ELF-1 (cell line): ENCODE results near the gene TMEM273.
A peak's percentile ranks its signal among the peaks of the same experiment; 100 is the strongest.

Source experiments
- DNase-seq: peaks from one replicate; pipeline ENCODE4 v3.0.0-alpha.2; 2016; ENCODE audit warnings: low read depth, low spot score

Gene TMEM273

GRCh38 chr10:49116509-49117375 is 71.4 kb downstream of the TMEM273 start:
- DNase-seq, result no peak

DNA sequence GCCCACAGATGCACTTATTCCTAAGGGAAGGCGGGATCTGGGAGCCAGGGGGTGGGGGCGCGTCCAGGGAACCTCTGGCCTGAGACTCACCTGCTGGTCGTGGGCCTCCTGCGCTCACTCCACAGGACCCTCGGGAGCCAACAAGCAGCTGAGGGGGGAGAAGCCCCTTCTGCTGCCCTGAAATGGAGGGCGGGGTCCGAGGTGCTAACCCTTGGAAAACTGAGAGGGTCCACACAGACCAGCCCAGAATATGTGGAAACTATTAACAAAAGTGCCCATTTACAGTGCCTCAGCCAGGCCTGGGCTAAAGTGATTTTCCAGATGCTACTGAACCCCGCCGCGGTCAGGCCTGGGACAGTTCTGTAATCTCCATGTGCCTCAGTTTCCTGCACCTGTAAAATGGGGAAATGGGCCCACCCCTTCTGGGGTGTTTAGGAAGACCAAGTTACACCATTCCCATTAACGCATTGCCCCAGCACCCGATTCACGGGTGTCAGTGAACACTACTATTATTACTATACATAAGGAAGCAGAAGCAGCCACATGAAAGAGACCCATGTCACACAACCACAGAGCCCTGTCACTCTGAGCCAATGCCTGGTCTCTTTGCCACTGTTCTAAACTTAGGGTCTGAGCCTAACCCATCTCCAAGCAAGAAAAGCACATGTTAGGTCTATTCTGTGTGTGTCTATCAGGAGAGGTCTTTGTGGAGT is 72.2 kb downstream of the TMEM273 start:
- DNase-seq, result no peak

DNA sequence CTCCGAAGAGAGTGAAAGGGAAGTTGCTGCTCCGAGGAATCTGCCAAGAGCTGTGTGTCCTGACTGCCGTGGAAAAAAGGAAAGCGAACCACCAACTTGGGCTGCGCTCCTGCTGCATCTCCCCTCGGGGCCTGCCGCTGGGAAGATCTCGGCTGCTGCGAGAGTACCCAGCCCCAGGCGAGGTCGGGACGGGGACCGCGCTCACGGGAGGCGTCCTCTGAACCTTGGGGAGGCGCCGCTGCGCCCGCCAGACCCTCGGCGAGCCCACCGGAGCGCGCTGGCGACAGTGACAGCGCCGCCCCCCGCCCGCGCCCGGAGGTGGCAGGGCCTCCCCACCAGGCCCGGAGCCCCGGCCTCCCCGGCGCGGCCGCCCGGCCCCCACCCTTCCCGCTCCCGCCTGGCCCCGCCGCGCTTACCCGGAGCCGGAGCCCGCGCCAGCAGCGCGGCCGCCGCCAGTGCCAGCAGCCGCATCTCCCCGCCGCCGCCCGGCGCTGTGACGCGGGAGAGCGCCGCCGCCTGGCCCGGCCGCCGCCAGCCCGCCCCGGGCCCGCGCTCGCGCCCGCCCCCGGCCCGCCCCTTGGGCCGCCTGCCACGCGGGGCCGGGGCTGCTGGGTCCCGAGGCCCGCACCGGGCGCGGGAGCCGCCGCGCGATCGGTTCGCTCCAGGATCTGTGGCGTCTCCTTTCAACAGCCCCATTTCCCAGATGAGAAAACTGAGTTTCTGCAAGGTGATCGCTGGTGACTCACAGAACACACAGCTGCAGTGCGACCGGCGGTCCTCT is 73.0 kb downstream of the TMEM273 start, which contains the start of gene VSTM4:
Gene VSTM4, minus strand, starts transcription at position 508 of the 781 bp plus-strand sequence. Its CDS starts 37 bp downstream, at position 471.
- peak; percentile 40 for DNase-seq

DNA sequence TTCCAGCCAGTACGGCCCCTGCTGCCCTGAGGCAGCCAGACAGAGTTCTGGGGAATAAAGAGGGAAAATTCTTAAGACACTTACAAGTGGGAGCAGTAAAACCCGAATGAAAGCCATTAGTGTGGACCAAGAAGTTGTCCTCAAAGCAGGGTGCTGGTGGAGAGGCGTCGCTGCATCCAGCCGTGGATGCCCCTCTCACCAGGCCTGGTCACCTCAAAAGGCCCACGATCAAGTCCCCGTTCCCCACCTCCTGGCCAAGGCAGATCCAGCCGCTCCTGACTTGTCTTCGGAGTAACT is 73.5 kb downstream of the TMEM273 start:
- no peak for DNase-seq

GRCh38 chr10:49113741-49114141 is 74.5 kb downstream of the TMEM273 start:
- no peak for DNase-seq

DNA sequence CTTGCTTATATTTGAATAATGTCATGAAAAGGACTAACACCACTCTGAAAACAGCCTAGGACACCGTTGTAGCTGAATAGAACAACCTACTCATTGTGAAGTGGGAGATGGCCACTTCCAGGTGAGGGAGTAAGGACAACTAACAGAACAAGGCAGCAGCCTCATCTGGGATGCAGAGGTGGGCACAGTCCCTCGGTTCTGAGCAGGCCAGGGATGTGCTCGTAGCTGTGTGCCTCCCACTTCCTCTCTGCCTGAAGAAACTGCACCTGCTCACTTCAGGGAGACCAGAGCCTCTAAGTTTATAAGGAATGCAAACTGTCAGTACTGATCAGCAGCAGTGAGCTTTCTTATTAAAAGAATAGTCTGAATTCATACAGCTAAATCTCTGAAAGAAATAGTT is 75.3 kb downstream of the TMEM273 start:
- DNase-seq, result no peak

- no peak for DNase-seq
Measured at GRCh38 chr10:49112098-49112497, 76.1 kb downstream of the TMEM273 start.

DNA sequence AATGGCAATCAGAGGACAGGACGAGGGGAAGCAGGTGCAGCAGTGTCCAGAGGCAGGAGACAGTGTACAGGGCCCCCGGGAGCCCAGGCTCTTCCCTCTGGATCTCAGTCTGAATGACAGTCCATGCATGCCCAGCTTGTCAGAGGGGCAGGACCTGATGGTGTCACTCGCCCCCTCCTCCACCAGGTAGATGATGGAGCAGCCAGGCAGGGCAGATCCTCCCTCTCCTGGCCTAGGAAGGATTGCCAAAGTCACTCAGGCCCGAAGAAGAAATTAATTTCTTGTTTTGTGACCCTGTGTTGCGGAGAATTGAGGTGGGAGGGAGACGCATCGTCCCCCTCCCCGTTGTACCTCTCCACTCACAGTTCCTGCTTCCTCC is 76.9 kb downstream of the TMEM273 start:
- DNase-seq, result no peak

DNA sequence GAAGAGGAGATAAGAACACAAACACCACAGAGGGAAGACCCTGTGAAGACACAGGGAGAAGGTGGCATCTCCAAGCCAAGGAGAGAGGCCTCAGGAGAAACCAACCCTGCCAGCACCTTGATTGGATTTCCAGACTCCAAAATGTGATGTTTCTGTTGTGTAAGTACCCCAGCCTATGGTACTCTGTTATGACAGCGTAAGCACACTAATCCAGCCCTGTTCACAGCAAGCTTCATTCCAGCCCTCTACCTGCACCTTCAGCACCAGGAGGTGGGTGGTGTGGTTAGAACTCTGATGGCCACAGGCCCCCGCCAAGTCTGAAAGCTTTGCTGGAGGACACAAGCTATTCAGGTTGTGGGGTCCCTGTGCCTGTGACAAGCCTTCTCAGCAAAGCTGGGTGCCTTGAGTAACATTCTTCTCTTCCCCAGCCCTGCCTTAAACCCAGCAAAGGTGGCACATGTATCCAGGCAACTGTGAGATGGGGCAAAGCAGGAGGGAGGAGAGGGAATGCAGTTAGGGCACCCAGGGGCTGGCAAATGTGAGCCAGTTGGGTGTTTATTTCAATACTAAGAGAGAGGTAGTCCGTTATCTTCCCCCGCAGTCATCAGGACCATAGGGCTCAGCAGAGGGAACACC is 77.4 kb downstream of the TMEM273 start:
- no peak for DNase-seq

DNA sequence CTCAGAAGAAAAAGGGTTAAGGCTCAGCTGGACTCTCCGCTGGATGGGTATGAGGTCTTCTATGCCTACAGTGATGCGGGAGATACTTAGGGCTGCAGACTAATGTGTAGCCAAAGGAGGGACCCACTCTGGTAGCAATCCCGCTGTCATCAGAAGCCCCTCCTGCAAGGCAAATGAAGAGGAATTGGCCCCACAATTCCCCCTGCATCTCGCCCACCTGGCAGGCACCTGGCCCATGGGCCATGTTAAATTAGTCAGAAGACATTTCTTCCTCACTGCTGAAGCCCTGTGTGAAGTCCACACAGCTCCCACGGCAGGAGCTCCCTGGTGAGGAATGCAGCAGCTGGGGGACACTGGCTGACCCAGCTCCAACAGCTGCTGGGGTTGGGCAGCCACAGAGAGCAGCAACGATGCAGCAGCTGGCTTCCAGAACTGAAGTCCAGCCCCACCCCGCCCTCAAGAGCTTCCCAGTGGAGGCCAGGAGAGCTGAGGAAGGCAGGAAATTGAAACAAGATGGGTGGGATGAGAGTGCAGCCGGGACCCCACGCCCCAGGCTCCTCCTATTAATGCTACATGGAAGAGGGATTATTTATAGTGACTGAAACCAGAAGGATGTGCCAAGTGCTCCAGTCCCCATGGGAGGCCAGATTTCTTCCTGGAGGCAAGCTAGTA is 78.4 kb downstream of the TMEM273 start:
- no peak for DNase-seq

DNA sequence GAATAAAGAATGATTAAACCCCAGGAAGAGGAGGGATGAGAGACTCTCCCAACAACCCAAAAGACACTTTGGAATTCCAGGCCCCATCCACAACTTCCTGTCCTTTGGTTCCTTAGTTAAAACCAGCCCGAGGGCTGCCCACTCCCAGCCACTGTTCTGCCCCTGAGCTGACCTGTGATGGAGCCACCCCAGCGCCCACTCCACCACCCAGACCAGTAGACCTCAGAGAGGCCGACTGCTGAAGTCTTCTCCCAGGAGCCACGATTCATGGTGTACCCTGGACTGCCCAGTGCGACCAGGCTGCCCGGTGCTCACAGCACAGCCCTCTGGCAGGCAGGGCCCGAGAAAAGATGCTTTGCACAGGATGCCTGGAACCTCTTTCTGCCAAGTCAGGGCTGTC is 79.5 kb downstream of the TMEM273 start:
- DNase-seq, result no peak

GRCh38 chr10:49107887-49108267 is 80.3 kb downstream of the TMEM273 start:
- DNase-seq, result no peak

DNA sequence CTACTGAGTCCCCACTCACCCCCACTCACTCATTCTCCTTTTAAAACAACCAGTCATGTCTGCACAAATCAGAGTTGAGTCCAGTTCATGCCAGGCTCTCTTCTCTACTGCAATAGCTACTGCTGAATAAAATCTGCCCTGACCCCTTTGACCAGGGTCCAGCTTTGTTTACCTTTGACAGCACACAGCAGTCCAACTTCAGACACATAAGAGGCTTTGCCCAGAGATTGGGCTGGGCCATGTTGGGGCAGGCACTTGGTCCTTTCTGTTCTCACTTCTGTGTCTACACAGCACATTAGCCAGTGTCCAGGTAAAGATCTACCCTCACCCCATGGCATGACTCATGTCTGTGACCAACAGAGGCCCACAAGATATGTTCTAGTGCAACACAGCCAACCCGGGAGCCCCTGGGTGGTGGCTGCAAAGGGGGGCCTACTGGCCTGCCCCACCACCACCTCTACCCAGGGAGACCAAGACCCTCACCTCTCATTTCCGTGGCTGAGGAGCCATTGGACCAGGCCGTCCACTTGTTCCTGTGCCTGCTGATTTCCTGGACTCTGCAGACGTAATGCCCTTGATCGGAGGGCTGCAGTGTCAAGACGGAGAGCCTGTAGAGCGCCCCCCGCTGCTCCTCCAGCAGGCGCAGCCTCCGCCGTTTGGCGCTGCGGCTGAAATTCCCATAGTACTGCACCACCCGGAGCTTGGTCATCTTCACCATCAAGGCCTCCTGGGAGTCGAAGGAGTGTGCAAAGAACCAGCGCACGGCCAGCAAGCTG is 80.9 kb downstream of the TMEM273 start:
- DNase-seq, result no peak

DNA sequence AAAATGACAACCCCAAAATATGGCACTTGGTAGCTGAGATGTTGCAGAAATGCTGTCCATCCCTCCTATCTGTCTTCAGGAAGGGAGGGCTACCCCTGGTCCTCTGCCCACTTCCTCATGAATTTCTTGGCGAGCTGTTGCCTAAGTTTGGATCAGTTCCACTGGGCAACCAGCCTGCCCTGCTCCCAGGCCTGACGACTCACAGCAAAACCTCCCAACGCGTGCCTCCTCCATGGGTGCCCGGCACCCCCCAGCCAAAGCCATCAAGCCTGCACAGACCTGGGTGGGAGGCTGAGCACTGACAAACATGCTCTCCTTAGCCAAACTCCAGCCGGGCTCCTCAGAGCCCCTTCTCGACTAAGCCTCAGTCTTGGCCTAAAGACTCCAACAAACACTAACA is 81.7 kb downstream of the TMEM273 start:
- DNase-seq, result no peak

- DNase-seq, result no peak
Measured at GRCh38 chr10:49105076-49105475, 83.1 kb downstream of the TMEM273 start.
